GM19035 (cell line): ENCODE data around the gene KRTAP4-11.
"Not testable (repeated sequence)": the region's sequence is repeated elsewhere in the genome, so short reads cannot be mapped to it uniquely, and the experiment has no call there.

Experiments
- ATAC-seq: cut with Tn5 transposase; IDR thresholded peaks from one replicate; pipeline ENCODE4 v1.9.1; 2021; ENCODE audit not compliant: unreplicated experiment

The KRTAP4-11 gene

GRCh38 chr17:41117846-41118386, at the start of gene KRTAP4-11:
KRTAP4-11 (minus strand) TSS chr17:41118373; CDS start chr17:41118315, 58 bp downstream.
- ATAC-seq: not testable (repeated sequence)

DNA sequence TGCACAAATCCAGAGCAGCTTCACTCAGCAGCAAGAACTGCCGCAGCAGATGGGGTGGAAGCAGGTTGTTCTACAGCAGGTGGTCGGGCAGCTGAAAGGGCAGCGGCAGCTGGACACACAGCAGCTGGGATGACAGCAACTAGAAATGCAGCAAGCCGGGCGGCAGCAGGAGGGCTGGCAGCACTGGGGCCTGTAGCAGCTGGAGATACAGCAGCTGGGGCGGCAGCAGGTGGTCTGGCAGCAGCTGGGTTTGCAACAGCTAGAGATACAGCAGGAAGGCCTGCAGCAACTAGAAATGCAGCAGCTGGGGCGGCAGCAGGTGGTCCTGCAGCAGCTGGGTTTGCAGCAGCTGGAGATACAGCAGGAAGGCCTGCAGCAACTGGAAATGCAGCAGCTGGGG, 49.4 kb upstream of the KRTAP4-11 start:
- no peak for ATAC-seq

DNA sequence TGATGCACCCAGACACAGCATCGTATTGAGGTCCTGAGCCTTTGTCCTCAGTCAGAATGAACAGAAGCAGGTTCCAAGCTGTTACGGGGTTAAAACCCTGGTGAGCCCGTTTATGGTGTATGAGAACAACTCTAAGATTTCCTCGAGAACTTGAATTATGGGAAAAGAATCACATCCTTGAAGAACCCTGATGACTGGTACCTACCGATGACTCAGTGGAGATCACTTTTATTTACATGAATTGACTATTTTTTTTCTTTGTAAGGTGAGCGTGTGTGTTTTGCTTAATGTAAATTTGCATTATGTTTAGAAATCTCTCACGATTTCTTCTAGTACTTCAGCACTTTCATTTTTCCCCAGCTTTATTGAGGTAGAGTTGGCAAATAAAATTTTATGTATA, 45.7 kb upstream of the KRTAP4-11 start:
- ATAC-seq: no peak

DNA sequence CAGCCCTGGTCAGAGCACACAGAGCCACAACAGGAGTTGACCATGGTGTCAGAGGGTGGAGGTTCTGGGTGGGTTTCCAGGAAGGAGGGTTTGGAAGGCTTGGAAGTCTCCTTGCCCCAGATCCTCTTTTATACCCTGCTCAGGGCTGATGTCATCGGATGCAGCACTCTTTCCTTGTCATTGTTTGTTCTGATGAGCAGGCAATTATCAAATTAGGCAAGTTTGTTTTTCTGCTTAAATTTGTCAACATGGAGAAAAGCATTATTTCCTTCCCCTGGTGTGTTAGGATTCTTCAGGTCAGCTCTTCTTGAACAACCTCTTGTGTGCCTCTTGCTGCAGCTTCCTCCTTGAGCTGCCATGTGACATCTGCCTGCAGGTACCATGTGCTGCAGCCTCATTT, 42.5 kb upstream of the KRTAP4-11 start, which contains the start of gene KRTAP4-4:
Gene KRTAP4-4 (minus strand): TSS at position 101 of the 400 bp plus-strand sequence. CDS start 57 bp downstream, at position 44.
- ATAC-seq: no peak

GRCh38 chr17:41160190-41160589, 42.0 kb upstream of the KRTAP4-11 start:
- ATAC-seq: not testable (repeated sequence)

GRCh38 chr17:41153856-41154255, 35.7 kb upstream of the KRTAP4-11 start:
- ATAC-seq: no peak

DNA sequence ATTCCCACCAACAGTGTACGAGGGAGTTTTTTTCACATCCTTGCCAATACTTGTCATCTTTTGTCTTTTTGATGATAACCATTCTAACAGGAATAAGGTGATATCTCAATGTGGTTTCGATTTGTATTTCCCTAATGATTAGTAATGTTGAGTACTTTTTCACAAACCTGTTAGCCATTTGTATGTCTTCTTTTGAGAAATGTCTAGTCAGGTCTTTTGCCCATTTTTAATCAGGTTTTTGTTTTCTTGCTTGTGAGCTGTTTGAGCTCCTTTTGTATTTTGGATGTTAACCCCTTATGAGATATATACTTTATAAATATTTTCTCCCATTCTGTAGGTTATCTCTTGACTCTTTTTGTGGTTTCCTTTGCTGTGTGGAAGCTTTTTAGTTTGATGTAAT, 33.4 kb upstream of the KRTAP4-11 start:
- ATAC-seq: no peak

DNA sequence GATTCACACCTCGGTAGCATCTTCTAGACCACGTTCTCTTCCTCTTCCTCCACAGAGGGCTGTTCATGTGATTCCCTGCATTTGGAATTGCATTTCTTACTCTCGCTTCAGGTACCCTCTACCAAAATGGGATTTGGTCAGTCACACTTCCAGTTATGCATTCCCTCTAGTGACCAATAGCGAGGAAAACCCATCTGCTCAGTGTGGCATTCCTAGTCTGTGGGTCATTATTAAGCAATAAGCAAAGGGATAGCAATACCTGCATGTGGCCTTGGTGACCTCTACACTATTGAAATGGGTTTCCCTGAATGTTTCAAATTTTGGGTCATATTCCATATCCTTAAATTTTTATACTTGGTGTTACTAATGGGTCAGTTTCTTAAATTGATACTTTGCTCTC, 31.9 kb upstream of the KRTAP4-11 start:
- ATAC-seq: no peak

GRCh38 chr17:41149652-41149985, 31.4 kb upstream of the KRTAP4-11 start, which contains the start of gene KRTAP4-5:
KRTAP4-5 (minus strand) TSS chr17:41149825; CDS start chr17:41149767, 58 bp downstream.
- no peak for ATAC-seq

DNA sequence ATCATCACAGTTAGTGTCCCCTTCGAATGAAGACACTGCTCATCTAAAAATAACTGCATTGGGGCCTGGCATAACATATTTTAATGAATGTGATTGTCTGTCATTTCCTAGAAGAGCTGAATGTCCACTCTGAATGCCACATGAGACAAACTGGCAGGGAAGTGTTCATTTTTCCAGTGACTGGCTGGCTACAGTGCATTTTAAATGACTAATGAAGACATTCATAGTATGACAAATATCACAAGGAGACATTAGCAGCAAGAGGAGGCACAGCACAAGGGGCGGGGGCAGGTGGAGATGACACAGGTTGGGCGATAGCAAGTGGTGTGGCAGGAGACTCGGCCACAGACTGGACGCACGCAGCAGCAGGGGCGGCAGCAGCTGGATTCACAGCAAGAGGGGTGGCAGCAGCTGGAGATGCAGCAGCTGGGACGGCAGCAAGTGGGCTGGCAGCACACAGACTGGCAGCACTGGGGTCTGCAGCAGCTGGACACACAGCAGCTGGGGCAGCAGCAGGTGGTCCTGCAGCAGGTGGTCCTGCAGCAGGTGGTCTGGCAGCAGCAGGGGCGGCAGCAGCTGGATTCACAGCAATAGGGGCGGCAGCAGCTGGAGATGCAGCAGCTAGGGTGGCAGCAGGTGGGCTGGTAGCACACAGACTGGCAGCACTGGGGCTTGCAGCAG, 30.9 kb upstream of the KRTAP4-11 start:
- not testable (repeated sequence) for ATAC-seq

DNA sequence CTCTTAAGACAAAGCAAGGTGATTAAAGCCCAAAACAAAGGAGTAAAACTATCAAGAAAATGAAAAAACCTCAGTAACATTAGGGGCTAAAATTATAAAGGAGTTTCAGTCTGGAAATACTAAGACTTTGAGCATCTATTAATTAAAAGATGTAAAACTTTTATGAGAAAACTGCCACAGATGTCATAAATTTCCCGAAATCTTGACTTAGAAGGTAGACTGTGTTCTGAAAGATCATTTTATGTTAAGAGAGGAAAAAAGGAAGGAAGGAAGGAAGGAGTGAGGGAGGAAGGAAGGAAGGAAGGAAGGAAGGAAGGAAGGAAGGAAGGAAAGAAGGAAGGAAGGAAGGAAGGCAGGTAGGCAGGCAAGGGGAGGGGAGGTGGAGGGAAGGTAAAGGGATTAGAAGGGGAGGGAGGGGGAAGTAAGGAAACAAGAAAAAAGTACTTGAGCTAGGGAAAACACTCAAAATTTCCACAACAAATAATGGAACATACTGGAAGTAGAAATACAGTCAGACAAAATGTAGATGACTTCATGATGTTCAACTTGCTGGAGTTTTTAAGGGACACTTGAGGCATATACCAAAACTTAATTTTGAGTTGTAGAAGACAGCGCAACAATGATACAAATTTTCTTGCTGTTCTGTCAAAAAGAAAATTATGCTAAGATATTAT, 29.5 kb upstream of the KRTAP4-11 start:
- ATAC-seq: no peak

DNA sequence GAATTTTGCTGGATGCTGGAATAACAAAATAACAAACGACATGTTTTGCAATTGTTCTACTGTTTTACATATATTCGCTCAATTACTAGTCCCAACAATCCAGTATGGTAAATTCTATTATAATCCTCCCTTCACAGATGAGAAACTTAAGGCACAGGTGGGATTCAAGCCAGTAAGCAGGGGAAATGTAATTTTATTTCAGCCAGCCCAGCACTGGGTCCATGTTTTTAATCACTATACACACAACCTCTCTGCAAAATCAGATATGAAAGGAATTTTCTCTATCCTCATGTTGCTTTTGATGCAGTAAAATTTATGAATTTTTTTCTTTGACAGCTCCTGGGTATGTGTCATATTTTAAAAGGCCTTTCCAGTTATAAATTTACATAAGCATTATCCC, 27.1 kb upstream of the KRTAP4-11 start:
- ATAC-seq: no peak

- no peak for ATAC-seq
Measured at GRCh38 chr17:41144846-41145245, 26.7 kb upstream of the KRTAP4-11 start.

DNA sequence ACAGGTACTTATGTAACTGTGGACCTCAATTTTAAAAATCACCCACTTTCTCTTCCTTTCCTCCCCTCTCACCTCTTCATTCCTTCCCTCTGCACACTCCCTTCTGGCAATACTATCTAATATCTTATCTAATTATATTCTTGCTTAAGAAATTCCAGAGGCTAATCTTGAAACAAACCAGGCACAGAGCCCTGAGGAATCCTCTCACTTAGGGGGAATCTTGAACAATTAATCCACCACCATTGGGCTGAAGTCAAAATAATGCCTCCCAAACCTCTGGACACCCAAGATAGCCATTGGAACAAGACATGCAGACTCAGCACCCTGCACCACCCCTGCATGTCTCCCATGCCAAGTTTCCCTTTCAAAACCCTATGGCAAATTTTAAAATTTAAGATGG, 23.2 kb upstream of the KRTAP4-11 start:
- no peak for ATAC-seq

DNA sequence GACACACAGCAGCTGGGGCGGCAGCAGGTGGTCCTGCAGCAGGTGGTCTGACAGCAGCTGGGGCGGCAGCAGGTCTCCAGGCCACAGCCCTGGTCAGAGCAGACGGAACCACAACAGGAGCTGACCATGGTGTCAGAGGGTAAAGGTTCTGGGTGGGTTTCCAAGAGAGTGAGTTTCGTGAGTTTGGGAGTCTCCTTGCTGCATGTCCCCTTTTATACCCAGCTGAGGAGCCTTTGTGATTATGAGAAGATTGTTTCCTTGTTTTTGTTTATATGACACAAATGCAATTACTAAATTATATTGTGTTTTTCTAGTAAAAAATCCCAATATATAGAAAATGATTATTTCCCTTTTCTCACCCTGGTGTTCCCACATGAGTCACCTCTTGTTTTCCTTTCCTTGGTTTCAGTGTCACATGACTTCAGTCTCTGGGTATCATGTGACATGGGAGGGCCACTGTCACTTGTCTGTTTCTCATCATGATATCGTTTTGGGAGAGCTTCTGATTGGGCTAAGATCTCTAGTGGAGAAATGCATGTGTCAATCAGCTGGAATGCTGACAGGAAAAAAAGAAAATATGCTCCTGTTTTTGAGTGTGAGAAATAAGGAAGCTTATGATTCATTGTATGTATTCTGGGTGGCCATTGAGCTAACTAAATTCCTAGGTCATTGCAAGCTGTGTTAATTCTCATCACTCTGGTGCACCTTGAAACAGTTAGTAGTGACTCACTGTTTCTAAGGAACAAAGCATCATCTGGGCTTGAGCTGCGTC, 22.4 kb upstream of the KRTAP4-11 start, which contains the start of gene KRTAP4-6:
Gene KRTAP4-6 (minus strand): TSS at position 185 of the 772 bp plus-strand sequence. CDS start 57 bp downstream, at position 128.
- no peak for ATAC-seq

GRCh38 chr17:41139865-41140264, 21.7 kb upstream of the KRTAP4-11 start:
- not testable (repeated sequence) for ATAC-seq

- no peak for ATAC-seq
Measured at GRCh38 chr17:41133880-41134735, 15.9 kb upstream of the KRTAP4-11 start.

- no peak for ATAC-seq
Measured at GRCh38 chr17:41131979-41132378, 13.8 kb upstream of the KRTAP4-11 start.

DNA sequence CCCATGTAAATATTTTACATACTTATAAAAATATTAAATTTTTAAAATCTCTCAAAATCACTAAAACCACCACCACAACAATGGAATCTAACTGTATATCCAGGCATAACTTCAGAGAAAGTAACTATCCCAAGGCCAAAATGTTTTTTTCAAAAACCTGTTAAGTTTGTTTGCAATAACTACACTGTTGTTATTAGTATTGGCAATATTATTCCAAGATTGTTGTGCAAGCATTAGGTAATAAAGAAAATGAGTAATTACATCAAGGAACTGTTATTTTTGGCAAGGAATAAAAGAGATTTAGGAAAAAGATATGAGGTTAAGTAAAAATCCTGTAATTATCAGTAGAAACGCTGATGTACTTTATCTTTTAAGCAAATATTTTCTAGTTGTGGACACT, 9.2 kb upstream of the KRTAP4-11 start:
- ATAC-seq: no peak

GRCh38 chr17:41126412-41126811, 8.2 kb upstream of the KRTAP4-11 start:
- ATAC-seq: no peak
